HFF-Myc (cell line): Measurements from ENCODE around the gene SALL3.

Source experiments
- DNase-seq: peaks from one replicate; pipeline ENCODE4 v3.0.0-alpha.2; 2011; ENCODE audit warnings: low read depth; ENCODE audit errors: extremely low read depth
- H3K4me3 ChIP-seq: replicated peaks from 2 replicates; pipeline ENCODE4 v1.5.1; 2011; ENCODE audit warnings: low read depth, mild to moderate bottlenecking, control low read depth, low read length
- TF ChIP-seq, protein P1 (sequence below): IDR thresholded peaks from 2 replicates; pipeline ENCODE4 v1.5.1; 2012; ENCODE audit warnings: mild to moderate bottlenecking, low read depth, low read length, control low read depth; ENCODE audit errors: missing control alignments

SALL3 gene

DNA sequence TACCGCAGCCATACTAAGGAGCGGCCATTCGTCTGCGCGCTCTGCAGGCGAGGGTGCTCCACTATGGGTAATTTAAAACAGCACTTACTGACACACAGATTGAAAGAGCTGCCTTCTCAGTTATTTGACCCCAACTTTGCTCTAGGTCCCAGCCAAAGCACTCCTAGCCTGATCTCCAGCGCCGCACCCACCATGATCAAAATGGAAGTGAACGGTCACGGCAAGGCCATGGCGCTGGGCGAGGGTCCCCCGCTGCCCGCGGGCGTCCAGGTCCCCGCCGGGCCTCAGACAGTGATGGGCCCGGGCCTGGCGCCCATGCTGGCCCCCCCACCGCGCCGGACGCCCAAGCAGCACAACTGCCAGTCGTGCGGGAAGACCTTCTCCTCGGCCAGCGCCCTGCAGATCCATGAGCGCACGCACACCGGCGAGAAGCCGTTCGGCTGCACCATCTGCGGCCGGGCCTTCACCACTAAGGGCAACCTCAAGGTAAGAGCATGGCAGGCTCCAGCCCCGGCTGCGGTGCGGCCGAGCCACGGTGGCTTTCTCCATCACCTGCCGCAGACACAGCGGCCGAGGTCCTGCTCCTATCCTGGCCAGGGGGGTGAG is 15.5 kb downstream of the SALL3 start:
- no peak overlapping the region for H3K4me3 ChIP-seq
- TF ChIP-seq, protein P1, sequence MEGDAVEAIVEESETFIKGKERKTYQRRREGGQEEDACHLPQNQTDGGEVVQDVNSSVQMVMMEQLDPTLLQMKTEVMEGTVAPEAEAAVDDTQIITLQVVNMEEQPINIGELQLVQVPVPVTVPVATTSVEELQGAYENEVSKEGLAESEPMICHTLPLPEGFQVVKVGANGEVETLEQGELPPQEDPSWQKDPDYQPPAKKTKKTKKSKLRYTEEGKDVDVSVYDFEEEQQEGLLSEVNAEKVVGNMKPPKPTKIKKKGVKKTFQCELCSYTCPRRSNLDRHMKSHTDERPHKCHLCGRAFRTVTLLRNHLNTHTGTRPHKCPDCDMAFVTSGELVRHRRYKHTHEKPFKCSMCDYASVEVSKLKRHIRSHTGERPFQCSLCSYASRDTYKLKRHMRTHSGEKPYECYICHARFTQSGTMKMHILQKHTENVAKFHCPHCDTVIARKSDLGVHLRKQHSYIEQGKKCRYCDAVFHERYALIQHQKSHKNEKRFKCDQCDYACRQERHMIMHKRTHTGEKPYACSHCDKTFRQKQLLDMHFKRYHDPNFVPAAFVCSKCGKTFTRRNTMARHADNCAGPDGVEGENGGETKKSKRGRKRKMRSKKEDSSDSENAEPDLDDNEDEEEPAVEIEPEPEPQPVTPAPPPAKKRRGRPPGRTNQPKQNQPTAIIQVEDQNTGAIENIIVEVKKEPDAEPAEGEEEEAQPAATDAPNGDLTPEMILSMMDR = no peak
- DNase-seq = no peak

DNA sequence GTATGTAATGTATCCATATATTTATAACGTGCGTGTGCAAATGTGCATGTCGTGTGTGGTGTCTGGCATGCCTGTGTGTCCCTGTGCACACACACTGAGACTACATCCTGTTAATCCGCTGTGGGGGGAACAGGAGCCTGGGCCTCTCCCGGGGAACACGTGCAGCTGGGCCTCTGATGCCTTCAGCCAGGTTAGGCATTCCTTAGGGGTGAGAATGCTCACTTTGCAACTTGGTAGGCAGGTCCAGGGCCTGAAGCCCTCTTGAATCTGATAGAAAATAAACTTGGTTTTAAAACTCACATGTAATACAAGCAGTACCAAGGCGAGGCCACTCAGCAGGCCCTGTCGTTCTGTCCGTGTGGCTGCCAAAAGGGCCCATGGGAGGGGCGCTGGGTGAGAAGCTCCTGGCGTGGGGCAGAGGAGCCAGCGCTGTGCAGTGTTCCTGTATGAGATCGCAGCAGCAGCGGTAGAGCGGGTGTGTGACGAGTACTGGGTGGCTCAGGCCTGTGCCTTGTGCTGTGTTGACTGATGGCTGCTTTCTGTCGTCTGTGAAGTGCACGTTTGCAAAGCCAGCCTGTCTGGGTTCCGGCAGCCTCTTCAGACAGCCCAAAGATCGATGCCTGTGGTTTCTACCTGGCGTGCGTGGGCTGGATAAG is 16.2 kb downstream of the SALL3 start:
- TF ChIP-seq, protein P1 = no peak
- H3K4me3 ChIP-seq = no peak overlapping the region
- DNase-seq = no peak

DNA sequence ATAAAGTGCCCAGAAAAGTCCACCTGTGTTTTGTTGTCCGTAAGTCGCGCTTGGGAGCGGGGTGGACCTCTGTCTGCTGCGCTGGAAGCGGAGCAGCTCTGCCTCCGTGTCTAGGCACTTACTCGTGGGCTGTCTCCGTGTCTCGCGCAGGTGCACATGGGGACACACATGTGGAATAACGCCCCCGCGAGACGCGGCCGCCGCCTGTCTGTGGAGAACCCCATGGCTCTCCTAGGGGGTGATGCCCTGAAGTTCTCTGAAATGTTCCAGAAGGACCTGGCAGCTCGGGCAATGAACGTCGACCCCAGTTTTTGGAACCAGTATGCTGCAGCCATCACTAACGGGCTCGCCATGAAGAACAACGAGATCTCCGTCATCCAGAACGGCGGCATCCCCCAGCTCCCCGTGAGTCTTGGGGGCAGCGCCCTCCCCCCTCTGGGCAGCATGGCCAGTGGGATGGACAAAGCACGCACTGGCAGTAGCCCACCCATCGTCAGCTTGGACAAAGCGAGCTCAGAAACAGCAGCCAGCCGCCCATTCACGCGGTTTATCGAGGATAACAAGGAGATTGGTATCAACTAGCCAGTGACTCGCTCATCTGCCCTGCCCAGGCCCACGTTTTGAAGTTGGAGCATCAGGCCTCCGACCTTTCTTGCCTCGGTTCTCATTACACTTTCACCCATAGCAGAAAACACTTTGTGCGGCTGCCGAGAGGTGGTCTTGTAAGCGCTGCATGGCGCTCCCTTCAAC is 17.3 kb downstream of the SALL3 start:
- no peak overlapping the region for H3K4me3 ChIP-seq
- TF ChIP-seq, protein P1 = no peak
- DNase-seq = no peak

DNA sequence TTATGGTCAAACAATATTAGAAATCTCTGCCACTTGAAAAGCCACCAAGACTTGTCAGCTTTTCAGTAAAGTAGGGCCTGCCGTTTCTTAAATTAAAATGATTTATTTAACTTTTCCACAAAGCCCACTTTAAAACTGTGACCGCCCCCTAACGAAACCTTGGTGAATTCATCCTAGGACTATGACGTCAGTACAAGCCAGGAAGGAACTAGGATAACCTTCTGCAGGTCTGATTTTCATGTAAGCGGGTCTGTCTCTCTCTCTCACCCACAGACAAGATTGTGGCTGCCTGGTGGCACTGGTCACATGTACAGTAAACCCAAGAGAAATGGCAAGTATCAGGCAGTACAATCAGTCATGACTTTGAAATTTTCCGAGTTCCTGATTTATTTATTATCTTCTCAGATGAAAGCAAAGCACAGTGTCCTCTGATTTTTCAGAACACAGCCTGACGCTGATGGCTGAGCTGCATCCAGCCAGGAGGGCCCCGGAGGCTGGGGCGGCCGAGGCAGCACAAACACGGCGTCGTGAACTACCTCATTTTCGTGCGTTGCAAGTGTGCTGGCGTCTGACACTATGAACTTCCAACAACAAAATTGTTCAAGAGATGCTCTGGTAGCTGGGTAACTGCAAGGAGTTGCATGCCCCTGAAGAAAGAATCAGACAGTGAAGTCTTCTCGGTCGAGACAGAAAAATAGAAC is 18.9 kb downstream of the SALL3 start:
- H3K4me3 ChIP-seq = no peak overlapping the region
- TF ChIP-seq, protein P1 = no peak
- DNase-seq = no peak

DNA sequence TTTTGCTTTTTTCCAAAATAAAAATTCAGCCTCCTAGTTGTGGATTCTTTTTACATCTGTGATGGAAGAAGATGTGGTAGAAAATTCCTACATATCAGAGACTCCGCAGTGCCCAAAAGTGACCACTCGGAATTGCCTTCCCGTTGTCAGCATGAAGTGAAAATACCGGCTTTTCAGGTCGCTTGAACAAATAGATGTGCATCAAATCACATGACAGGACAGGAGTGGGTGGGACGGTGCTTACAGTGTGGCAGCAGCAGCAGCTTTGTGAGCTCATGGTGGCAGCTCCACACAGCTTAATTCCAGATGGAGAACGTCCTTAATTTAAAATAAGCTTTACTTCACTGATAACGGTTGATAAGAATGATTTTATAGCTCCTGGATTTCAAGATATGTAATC is 20.3 kb downstream of the SALL3 start:
- TF ChIP-seq, protein P1 = no peak
- no peak overlapping the region for H3K4me3 ChIP-seq
- no peak for DNase-seq

DNA sequence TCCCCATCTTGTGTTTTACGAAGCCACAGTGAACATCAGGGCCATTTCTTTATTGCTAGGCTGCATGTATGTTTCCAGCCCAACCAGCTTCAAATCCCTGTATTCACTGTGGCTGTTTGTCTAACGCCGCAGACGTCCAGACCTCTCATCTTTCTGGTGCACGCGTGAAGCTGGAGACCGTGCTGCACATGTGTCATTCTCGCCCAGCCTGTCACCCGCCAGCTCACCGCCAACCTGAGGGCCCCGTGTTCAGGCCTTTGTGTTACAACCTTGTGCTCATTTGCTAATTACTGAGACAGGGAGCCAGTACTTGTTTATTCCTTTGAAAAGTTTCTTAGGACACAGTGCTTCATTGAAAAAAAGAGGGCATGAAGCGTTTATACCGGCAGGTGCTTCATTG is 21.4 kb downstream of the SALL3 start:
- no peak for DNase-seq

More for the DNA sequence above, 21.4 kb downstream of the SALL3 start:
- no peak overlapping the region for H3K4me3 ChIP-seq
- TF ChIP-seq, protein P1 = no peak
